ENCODE measurements around the gene CCL26. TPM values are rescaled to one million over a fixed set of nuclear protein-coding genes. Genes with fewer than 3 reads are reported as not detected.
"Not testable (repeated sequence)": the region's sequence is repeated elsewhere in the genome, so short reads cannot be mapped to it uniquely, and the experiment has no call there.

The CCL26 gene
- total RNA-seq, 1 donor from 2014 or later: not detected

DNA sequence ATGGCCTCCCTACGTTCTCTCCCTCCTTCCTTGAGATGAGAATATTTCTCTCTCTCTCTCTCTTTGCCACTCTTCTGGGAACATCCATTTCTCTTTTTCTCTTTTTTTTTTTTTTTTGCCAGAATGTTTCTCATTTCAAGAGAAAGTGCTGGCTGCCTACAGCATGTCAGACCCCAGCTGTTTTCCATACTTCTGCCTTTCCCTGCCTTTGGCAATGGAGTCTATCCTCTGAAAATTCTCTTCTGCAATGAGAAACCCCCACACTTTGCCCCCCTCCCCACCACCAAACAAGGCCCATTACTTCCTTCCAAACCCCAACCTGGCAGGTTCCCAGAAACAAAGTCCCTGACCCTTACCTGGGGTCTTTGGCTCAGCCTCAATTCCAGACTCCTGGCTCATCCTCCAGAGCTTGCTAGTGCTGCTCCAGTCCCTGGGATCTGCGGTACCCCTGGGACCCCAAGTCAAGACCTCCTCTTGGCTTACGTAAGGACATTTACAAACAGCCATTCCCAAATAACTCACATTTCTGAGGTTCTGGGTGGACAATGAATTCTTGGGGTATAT, 17.4 kb upstream of the CCL26 start:
- no peak for ATAC-seq
- no peaks in the 10 kb centered on the region for H3K36me3 ChIP-seq
- intact Hi-C loops (cut with DNase I): no loop called here
- no peaks in the 10 kb centered on the region for H3K27me3 ChIP-seq (ENCODE audit: low read depth)
- no peak overlapping the region for H3K4me3 ChIP-seq
- no peaks in the 10 kb centered on the region for H3K9me3 ChIP-seq
- no peaks in the 10 kb centered on the region for H3K4me1 ChIP-seq
- H3K27ac ChIP-seq: no peak overlapping the region
- DNase-seq: no peak
- TF ChIP-seq, protein P1, sequence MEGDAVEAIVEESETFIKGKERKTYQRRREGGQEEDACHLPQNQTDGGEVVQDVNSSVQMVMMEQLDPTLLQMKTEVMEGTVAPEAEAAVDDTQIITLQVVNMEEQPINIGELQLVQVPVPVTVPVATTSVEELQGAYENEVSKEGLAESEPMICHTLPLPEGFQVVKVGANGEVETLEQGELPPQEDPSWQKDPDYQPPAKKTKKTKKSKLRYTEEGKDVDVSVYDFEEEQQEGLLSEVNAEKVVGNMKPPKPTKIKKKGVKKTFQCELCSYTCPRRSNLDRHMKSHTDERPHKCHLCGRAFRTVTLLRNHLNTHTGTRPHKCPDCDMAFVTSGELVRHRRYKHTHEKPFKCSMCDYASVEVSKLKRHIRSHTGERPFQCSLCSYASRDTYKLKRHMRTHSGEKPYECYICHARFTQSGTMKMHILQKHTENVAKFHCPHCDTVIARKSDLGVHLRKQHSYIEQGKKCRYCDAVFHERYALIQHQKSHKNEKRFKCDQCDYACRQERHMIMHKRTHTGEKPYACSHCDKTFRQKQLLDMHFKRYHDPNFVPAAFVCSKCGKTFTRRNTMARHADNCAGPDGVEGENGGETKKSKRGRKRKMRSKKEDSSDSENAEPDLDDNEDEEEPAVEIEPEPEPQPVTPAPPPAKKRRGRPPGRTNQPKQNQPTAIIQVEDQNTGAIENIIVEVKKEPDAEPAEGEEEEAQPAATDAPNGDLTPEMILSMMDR (IDR thresholded peaks at IDR 0.05): no peak

DNA sequence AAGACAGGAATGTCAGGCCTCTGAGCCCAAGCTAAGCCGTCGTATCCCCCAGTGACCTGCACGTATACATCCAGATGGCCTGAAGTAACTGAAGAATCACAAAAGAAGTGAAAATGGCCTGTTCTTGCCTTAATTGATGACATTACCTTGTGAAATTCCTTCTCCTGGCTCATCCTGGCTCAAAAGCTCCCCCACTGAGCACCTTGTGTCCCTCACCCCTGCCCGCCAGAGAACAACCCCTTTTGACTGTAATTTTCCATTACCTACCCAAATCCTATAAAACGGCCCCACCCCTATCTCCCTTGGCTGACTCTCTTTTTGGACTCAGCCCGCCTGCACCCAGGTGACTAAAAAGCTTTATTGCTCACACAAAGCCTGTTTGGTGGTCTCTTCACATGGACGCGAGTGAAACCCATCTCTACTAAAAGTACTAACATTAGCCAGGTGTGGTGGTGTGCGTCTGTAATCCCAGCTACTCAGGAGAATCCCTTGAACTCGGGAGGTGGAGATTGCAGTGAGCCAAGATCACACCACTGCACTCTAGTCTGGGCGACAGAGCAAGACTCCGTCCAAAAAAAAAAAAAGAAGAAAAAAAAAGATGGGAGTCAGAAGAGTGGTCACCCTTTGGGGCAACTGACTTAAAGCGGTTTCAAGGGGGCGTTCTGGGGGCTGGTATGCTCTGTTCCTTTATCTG, 16.3 kb upstream of the CCL26 start:
- intact Hi-C loops (cut with DNase I); H3K4me1 ChIP-seq; H3K27ac ChIP-seq; DNase-seq; H3K9me3 ChIP-seq; ATAC-seq; H3K36me3 ChIP-seq; H3K27me3 ChIP-seq (ENCODE audit: low read depth); H3K4me3 ChIP-seq: not testable (repeated sequence)

DNA sequence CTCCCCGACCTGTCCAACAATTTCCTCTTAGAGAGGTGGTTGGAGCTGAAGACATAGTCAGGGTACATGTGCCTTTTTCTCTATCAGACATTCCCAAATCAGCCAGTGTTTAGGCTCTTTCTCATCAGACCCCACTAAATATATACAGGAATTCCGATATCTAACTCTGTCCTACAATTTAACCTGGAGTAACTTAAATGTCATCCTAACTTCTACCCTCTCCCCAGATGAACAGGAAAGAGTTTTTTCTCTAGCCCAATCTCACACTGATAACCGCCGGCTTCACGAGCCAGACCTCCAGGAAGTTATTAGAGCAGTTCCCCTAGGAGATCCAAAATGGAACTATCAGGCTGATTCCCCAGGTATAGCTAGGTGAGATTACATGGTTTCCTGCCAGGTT, 11.0 kb upstream of the CCL26 start:
- H3K27me3 ChIP-seq (ENCODE audit: low read depth); ATAC-seq; intact Hi-C loops (cut with DNase I); H3K4me3 ChIP-seq; H3K27ac ChIP-seq; H3K36me3 ChIP-seq; H3K4me1 ChIP-seq; H3K9me3 ChIP-seq; DNase-seq: not testable (repeated sequence)

DNA sequence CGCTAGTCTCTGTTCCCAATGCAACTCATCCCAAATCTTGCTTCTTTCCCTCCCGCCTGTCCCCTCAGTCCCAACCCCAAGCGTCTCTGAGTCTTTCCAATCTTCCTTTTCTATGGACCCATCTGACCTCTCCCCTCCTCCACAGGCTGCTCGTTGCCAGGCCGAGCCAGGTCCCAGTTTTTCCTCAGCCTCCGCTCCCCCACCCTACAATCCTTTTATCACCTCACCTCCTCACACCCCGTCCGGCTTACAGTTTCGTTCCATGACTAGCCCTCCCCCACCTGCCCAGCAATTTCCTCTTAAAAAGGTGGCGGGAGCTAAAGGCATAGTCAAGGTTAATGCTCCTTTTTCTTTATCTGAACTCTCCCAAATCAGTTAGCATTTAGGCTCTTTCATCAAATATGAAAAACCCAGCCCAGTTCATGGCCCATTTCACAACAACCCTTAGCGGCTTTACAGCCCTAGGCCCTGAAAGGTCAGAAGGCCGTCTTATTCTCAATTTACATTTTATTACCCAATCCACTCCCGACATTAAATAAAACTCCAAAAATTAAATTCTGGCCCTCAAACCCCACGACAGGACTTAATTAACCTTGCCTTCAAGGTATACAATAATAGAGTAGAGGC, 8.7 kb upstream of the CCL26 start:
- H3K4me3 ChIP-seq; ATAC-seq; intact Hi-C loops (cut with DNase I); H3K36me3 ChIP-seq; H3K27ac ChIP-seq; H3K9me3 ChIP-seq; H3K27me3 ChIP-seq (ENCODE audit: low read depth); DNase-seq; H3K4me1 ChIP-seq: not testable (repeated sequence)

DNA sequence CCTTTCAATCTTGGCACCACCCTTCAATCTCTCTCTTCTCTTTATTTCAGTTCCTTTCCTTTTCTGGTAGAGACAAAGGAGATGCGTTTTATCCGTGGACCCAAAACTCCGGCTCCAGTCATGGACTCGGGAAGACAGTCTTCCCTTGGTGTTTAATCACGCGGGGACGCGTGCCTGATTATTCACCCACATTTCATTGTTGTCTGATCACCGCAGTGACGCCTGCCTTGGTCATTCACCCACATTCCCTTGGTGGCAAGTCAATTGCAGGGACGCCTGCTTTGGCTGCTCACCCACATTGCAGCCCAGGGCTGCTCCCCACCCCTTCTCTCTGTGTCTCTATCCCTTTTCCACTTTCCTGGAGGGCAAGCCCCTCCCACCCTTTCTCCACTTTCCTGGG, 7.5 kb upstream of the CCL26 start:
- H3K36me3 ChIP-seq; ATAC-seq; H3K27me3 ChIP-seq (ENCODE audit: low read depth); H3K4me3 ChIP-seq; H3K9me3 ChIP-seq; H3K27ac ChIP-seq; intact Hi-C loops (cut with DNase I); H3K4me1 ChIP-seq; DNase-seq: not testable (repeated sequence)

DNA sequence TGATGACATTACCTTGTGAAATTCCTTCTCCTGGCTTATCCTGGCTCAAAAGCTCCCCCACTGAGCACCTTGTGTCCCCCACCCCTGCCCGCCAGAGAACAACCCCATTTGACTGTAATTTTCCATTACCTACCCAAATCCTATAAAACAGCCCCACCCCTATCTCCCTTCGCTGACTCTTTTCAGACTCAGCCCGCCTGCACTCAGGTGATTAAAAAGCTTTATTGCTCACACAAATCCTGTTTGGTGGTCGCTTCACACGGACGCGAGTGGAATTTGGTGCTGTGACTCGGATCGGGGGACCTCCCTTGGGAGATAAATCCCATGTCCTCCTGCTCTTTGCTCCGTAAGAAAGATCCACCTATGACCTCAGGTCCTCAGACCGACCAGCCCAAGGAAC, 7.0 kb upstream of the CCL26 start:
- H3K36me3 ChIP-seq; H3K27me3 ChIP-seq (ENCODE audit: low read depth); ATAC-seq; H3K4me3 ChIP-seq; H3K27ac ChIP-seq; intact Hi-C loops (cut with DNase I); H3K4me1 ChIP-seq; H3K9me3 ChIP-seq; DNase-seq: not testable (repeated sequence)

DNA sequence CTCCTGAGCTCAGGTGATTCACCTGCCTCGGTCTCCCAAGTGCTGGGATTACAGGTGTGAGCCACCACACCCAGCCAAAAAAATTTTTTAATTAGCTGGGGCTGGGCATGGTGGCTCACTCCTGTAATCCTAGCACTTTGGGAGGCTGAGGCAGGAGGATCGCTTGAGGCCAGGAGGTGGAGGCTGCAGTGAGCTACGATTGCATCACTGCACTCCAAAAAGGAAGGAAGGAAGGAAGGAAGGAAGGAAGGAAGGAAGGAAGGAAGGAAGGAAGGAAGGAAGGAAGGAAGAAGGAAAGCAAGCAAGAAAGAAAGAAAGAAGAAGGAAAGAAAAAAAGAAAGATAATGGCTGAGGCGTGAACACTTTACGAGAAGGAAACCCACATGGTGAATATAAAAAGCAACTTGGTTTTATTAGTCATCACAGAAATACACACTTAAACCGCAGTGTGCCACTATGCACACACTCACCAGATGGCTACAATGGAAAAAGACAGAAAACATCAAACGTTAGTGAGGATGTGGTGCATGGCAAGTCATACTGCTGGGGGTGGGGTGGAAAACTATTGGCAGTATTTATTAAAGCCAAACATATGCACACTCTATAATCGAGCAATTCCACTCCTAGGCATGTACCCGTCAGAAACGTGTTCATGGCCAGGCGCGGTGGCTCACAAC, 4.4 kb upstream of the CCL26 start:
- Histone ChIP-seq H3K36me3 (no peaks in the 10 kb centered on the region), H3K27ac (no peak overlapping the region), H3K4me3 (no peak overlapping the region), H3K9me3 (no peaks in the 10 kb centered on the region), H3K4me1 (peaks cover 5% of the 10 kb centered on the region), H3K27me3 (ENCODE audit: low read depth) (no peaks in the 10 kb centered on the region)
- DNase-seq (no peak), ATAC-seq (peak in 1 of 2 donors; percentile 52)
- TF ChIP-seq, protein P1 (IDR thresholded peaks at IDR 0.05): no peak
- intact Hi-C loops (cut with DNase I): no loop called here

DNA sequence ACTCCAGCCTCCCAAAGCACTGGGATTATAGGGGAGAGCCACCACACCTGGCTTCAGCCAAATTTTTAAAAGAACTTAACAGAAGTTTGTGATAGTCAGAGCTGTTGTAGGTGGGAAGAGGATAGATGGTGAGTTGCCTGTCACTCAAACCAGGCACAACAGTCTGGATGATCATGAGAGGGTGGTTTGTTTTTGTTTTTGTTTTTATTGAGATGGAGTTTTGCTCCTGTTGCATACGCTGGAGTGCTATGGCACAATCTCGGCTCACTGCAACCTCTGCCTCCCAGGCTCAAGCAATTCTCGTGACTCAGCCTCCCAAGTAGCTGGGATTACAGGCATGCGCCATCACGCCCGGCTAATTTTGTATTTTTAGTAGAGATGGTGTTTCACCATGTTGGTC, 1.9 kb upstream of the CCL26 start:
- DNase-seq; H3K27me3 ChIP-seq (ENCODE audit: low read depth); H3K9me3 ChIP-seq; H3K27ac ChIP-seq; ATAC-seq; H3K4me3 ChIP-seq; H3K4me1 ChIP-seq; H3K36me3 ChIP-seq; intact Hi-C loops (cut with DNase I): not testable (repeated sequence)

Measured in lower lobe of right lung (tissue), 2 donors.